ENCODE results near the gene NKX1-2.

Gene NKX1-2

DNA sequence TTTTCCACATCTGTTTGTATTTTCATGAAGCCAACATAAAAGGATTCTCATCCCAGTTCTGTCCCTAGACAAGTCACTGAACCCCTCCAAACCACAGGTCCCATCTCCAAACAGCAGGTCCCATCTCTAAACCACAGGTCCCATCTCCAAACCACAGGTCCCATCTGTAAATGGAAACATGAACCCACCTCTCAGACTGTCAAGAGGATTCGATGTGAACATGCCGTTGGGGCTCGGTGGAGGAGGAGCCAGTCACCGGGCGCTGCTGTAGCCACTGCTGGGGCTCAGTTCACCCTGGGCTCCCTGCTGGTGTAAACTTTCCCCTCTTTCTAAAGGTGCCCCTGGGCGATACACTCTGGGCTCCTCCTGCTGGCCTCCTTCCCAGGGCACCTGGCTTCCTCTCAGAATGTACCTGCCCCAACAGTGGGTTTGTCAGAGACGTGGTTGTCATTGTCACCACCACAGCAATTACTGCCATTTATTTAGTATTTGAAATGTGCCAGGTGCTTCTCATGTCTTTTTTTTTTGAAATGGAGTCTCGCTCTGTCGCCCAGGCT, 24.8 kb upstream of the NKX1-2 start:
- no peak for DNase-seq (ENCODE audit: low read depth in 2 of 2)

DNA sequence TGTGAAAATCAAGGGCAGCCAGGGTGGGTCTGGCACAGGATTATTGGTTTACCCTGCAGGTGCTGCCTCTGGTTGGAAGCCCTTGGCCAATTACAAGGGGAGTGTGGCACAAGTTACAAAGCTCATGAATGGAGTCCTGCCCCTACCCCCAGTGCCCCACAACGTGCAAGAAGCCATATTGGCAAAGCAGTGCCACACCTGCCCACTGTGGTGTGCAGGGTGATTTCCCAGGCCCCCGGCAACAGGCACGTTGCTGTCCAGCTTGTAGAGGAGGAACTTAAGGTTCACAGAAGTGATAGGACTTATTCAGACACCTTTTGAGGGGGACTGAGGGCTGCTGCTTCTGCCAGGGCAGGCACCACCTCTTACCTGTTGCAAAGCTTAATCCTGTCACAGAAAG, 23.2 kb upstream of the NKX1-2 start:
- DNase-seq (ENCODE audit: low read depth in 2 of 2): no peak

DNA sequence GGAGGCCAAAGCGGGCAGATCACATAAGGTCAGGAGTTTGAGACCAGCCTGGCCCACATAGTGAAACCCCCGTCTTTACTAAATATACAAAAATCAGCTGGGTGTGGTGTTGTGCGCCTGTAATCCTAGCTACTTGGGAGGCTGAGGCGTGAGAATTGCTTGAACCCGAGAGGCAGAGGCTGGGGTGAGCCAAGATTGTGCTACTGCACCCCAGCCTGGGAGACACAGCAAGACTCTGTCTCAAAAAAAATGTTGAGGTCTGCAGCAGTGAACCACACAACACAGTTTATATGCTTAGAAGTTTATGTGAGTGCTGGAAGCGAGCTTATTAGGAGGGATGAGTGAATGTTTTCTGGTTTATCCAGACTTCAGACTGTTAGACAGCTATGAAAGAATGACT, 22.2 kb upstream of the NKX1-2 start:
- no peak for DNase-seq (ENCODE audit: low read depth in 2 of 2)

DNA sequence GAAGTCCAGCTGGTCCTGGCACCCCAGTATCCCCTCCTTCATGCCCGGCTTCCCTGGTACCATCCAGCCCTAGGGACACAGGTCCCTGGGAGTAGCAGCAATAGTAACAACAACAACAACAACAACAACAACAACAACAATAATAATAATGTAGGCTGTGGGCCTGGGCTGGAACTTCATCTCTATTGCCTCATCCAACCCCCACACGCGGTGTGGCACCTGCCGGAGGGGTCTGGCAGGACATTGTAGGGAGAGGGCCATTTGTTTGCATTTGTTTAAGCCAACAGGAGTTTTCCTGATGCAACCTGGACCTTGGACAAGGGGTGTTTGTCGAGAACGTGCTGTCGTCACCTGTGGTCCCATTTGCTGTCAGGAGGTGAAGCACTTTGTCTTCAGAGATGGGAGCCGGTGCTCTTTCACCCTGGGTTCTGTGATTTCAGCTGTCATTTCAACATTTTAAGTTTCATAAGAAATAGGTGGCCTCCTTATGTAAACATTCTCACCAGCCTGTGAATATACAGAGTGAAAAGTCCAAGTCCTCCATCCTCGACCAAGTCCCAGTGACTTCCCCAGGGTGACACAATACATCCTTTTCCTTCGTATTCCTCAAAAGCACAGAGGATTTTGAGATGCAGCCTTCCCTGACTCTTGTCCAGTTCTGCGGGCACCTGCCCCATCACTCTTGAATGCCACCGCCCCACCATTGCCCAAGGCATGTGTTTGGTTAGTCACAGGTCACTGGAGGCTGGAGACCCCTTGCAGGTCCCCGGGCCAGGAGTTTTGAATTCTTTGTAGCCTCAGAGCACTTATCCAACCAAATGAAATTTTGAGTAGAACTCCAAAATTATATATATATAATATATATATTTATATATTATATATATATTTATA, 21.0 kb upstream of the NKX1-2 start:
- DNase-seq (ENCODE audit: low read depth in 2 of 2): no peak

DNA sequence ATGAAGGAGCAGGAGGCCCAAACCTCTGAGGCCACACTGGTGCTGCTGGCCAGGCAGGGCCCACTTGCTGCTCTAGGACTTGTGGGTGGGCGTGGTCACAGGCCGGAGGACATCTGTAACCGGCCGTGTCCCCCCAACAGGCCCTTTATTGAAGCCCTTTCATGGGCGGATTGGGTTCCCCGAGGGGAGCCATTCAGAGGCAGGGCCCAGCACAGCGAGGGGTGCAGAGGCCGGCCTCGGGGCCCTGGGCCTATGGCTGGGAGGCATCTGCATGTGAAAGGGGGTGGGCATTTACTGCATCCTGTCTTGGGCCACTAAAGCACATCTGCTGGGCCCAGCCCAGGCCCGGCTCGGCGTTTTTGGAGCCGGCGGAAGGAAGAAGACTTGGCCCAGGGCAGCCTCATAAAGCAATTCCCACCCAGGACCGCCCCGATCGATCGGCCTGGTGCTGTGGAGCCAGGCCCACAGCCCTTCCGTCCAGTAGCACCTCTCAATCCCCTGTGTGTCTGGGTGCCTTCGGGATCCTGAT, 20.2 kb upstream of the NKX1-2 start:
- no peak for DNase-seq (ENCODE audit: low read depth in 2 of 2)

DNA sequence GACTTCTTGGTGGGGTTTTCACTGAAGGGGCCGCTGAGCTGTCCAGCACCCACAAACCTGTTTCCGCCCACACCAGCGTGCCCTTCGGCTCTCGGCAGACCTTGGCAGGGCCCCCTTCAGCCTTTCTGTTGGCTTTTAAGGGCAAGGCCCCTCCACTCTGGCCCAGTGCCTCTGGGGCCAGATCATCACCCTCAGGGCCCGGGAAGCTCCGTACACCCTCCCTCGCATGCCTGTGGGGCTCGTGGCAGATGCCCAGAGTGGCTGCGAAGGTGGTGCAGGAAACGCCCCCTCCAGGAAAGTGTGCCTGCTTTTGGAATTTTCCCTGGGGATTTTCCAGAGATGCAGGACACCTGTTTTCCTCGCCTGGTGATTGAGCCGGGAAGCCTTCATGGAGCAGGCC, 18.8 kb upstream of the NKX1-2 start:
- DNase-seq (ENCODE audit: low read depth in 2 of 2): no peak

DNA sequence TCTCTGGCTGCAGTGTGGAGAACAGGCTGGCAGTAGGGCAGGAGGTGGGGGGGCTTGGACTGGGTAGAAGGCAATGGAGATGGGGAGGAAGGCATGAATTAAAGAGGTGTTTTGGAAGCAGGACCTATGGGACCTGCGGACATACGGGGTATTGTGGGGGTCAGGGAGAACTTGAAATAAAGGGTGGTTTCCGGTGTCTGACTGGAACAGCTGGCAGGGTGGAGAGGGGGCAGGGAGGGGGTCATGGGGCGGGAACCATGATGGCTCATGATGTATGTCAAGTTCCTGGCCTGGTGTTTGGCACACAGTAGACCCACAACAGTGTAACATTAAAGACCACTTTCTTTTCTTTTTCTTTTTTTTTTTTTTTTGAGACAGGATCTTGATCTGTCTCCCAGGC, 17.3 kb upstream of the NKX1-2 start:
- DNase-seq (ENCODE audit: low read depth in 2 of 2): no peak

DNA sequence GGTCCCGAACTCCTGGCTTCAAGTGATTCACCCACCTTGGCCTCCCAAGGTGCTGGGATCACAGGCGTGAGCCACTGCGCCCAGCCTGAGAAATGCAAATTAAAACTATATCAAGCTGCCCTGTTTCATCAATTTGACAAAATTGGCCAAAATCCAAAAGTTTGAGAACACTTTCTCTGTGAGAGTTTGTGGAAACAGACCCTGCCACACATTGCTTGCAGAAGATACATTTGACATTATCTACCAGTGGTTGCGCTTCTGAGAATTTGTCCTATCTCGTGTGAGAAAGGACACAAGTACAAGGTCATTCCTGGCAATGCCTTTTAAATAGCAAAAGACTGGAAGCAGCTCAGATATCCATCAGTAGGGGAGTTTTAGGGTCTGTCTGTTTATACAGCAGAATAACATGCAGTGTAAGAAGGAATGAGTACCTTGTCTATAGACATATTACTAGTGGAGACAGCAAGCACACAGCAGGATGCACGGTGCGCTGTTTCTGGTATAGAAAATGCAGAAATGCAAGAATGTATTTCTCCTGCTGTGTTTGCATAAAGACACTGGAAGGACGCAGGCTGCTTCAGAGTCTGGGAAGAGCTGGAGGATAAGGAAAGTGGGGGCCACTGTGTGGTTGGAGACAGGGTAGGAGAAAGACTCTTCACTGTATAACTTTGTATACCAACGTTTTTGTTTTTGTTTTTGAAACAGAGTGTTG, 16.1 kb upstream of the NKX1-2 start:
- DNase-seq (ENCODE audit: low read depth in 2 of 2): no peak

DNA sequence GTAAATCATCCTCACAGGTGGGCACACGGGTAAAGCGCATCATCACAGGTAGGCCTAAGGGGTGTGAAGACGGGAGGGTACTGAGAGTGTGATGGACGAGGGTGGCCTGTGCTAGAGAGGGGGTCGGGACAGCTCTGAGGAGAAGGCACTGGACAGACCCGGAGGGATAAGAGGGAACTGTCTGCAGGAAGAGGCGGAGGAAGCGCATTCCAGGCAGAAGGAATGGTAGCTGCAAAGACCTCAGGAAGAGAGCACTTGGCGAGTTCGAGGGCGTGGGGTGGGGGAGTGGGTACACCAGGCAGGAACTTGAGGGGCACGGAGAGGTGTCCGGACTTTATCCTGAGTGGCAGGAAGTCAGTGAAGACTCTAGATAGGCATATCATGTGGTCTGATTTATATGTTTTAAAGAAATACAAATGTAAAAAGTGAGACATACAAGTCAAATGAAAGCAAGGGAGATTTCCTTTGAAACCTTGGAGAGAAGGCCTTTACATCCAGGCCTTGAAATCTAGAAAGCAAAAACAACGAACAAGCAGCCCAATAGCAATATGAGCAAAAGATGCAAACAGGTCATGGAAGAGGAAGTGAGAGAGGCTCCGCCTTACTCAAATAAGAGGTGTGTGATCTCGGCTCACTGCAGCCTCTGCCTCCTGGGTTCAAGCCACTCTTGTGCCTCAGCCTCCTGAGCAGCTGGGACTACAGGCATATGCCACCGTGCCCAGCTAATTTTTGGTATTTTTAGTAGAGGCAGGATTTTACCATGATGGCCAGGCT, 15.4 kb upstream of the NKX1-2 start:
- no peak for DNase-seq (ENCODE audit: low read depth in 2 of 2)

DNA sequence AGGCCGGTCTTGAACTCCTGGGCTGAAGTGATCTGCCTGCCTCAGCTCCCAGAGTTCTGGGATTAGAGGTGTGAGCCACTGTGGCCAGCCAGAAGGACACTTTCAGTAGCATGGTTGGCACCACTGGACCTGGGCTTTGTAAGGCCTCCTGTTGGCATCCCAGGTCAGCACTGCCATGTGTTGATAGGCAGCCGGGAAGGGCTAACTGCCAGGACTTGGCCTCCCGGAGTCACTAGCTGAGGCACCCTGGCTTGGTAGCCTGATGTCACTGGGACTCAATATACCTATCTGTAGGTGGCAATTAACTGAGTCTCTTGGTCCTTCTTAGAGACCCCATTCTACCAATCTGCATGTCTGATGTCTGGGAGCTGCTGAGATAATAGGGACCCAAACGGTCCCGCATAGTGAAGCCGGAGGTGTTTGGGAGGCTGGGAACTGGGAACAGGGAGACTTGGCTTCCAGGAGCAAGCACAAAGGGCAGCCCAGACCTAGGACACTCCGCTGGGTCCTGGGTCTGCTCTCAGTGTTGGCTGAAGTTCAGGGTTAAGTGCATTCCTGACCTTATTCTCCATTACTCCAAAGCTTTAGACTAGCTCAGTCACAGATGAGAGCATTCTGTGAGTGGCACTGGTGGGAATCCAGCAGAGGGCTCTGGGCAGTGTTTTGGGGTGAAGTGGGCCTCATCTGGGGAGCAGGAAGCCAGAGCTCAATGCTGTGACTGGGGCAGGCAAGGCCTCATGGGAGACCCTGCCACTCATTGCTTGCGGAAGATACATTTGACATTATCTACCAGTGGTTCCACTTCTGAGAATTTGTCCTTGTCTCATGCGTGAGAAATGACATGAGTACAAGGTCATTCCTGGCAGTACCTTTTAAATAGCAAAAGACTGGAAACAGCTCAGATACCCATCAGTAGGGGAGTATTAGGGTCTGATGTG, 14.5 kb upstream of the NKX1-2 start:
- DNase-seq (ENCODE audit: low read depth in 2 of 2): no peak

DNA sequence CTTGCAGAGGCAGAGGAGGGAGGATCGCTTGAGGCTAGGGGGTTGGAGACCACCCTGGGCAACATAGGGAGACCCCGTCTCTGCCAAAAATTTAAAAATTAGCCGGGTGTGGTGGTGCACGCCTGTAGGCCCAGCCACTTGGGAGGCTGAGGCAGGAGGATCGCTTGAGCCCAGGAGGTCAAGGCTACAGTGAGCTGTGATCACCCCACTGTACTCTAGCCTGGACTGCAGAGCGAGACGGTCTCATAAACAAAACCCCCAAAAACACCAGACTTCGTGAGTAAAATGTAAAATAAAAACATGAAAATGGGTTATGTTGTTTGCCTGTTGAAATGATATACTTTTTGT, 12.5 kb upstream of the NKX1-2 start:
- DNase-seq (ENCODE audit: low read depth in 2 of 2): no peak

DNA sequence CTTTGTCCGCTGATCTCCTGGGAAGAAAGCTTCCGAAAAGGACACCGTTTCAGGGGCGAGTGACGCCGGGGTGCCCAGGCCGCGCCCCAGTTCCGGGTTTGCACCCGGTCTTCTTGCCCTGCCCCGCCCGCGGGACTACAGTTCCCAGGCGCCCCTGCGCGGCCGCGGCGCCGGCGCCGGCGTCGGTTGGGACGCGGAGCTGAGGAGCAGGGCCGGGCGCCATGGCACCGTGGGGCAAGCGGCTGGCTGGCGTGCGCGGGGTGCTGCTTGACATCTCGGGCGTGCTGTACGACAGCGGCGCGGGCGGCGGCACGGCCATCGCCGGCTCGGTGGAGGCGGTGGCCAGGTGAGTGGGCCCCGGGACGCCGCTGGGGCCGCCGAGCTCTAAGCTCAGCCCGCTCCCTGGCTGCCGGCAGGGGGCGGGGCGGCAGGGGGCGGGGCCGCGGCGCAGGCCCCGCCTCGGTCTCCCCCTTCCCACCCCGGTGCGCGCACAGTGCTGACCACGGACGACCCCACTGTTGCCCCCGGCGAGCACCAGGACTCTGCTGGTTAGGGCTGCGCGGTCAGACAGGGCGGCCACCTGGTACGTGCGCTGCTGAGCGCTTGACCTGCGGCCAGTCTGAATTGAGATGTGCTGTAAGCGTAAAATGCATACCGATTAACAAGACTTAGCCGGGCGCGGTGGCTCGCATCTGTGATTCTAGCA, 12.0 kb upstream of the NKX1-2 start, which contains the start of gene LHPP:
LHPP (plus strand) TSS at position 182 of the 706 bp plus-strand sequence; CDS start at position 222, 40 bp downstream.
- peak; percentile 74 to 85 for DNase-seq (ENCODE audit: low read depth in 2 of 2)

DNA sequence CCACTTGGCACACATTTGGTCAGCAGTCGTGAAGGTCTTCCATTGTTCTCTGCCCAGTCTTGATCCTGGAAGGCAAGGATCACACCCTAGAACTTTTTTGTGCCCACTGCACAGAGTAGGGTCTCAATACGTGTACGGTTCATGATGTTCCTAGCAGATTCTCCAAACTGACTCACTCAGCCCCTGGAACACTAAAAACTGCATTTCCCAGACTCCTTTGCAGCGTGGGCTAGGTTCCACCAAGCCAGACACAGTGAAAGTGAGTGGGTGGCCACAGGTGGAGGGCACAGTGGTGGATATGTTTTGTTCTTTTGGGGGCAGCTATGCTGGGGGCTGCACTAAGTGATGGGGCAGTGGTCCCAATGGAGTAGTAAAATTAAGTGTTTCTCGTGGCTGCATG, 10.3 kb upstream of the NKX1-2 start:
- no peak for DNase-seq (ENCODE audit: low read depth in 2 of 2)

DNA sequence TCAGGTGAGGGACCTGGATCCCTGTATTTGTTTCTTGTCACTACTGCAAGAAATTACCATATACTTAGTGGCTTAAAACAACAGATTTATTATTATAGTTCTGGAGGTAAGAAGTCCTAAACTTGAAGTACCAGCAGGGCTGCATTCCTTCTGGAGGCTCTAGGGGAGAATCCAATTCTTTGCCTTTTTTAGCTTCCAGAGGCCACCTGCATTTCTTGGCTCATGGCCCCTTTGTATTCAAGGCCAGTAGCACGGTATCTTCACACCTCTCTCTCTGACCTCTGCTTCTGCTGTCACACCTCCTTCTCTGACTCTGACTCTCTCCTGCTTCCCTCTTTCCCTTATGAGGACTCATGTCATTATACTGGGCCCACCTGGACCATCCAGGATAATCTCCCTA, 9.6 kb upstream of the NKX1-2 start:
- no peak for DNase-seq (ENCODE audit: low read depth in 2 of 2)

DNA sequence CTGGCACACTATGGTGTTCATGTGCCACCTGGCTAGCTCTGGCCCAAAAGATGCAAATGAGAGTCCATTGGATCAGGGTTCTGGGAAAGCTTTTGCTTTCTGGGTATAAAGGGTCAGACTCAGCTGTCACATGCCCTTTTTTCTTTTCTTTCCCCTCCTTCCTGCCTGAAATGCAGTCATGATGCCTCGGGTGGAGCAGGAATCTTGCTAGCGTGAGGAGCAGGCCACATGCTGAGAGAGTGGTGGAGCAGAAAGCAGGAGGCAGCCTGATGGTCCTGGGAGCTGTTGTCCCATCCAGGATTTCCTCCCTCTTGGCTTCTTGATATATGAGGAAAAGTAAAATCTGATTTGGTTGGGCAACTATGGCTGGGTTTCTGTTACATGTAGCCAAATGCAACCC, 9.1 kb upstream of the NKX1-2 start:
- DNase-seq (ENCODE audit: low read depth in 2 of 2): no peak

DNA sequence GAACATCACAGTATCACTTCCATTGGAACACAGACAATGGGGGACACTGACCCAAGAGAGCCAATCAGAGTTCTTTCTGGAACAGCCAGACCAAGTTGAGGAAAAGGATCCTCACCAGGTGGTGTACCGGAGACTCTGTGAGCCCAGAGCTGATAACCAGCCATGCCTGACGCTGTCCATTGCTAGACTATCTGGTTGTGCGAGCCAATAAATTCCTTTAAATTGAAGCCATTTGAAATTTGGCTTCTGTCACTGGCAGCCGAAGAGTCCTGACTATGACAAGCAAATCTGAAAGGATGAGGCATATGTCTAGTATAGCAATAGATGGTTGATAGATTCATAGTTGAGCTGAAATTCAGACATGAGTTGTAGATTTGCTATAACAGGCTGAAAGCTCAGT, 8.6 kb upstream of the NKX1-2 start:
- no peak for DNase-seq (ENCODE audit: low read depth in 2 of 2)

DNA sequence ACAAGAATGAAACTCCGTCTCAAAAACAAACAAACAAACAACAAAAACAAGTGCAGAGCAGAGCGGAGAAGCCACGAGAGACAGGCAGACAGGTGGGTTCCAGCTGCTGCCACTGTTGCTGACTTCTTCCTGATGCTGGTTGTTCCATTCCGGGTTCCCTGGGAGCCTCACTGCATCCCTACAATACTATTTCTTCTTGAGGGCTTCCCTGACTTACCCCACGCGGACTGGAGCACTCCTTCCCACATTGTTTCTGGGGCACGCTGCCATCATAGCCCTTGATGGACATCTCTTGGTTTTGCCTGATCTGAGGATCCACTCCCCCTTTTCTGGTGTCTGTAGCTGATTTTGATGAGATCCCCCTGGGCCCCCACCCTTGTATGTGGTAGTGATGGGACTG, 5.6 kb upstream of the NKX1-2 start:
- no peak for DNase-seq (ENCODE audit: low read depth in 2 of 2)

DNA sequence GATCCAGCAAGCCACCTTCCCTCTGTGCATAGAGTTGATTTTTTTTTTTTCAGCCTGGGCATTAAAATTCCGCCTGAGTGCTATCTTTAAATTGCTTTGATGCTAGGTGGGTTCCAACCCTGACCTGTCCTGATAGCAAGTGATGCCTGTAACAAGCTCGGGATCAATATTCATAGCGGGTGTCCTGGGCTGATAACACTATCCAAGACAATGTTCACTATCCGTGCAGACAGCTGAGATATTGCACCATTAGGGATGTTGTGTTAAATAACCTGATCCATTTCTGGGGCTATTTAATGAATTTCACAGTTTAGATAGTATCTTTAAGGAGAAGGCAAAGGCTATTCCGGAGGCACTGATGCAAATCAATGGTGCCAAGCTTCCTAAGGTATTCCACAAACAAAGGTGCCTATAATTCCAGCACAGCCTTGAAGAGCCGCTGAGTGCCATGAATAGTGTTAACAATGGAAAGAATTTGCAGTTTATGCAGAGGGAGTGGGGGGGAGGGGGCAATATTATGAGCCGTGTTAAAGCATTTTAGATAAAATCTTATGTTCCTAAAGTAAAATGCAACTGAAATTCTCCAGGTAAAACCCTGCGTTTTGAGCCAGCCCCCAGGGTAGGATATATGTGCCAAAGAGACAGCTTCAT, 4.2 kb upstream of the NKX1-2 start:
- DNase-seq (ENCODE audit: low read depth in 2 of 2): no peak

DNA sequence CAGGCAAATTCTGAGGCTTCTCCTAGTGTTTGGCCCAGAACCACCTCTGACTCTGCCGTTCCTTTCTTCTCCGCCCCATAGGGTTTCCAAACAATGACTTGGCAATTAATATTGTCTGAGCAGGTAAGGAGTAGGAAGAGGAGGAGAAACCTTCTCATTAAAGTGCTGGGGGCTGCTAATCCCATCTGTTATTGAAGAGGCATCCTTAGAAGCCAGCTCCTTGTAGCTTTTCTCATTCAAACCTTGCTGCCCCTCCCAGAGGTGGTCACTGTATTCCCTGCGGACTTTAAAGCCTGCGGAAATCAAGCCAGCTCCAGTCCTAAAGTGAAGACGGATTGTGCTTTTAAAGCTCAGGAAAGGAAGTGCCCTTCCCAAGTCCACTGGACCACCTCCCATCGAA, 1.4 kb upstream of the NKX1-2 start:
- DNase-seq (ENCODE audit: low read depth in 2 of 2): no peak

DNA sequence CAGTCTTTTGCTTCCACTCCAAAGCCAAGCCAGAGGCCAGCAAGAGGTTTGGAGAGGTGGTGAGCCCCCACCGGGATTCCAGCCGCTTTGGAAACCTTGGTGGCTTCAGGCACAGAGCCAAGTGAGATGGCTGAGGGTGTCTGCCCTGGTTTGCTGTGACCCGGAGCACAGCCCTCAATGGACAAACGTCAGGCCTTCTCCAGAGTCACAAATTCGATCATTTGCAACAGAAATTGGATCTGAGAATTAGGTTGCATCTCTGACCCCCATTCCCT, 885 bp upstream of the NKX1-2 start:
- DNase-seq (ENCODE audit: low read depth in 2 of 2): no peak
